Mesendoderm (in vitro differentiated cells): ENCODE results near the gene ANK3.

Experiments used
- DNase-seq: peaks from one replicate; pipeline ENCODE4 v3.0.0; 2013
- H2AK5ac ChIP-seq: 2 replicates; pipeline ENCODE4 v1.6.1; 2013; ENCODE audit warnings: low read length, inconsistent platforms
- H2BK120ac ChIP-seq: 2 replicates; pipeline ENCODE4 v1.6.1; 2013; ENCODE audit warnings: low read depth, mild to moderate bottlenecking, low read length, moderate library complexity, mixed read lengths
- H2BK15ac ChIP-seq: replicated peaks from 2 replicates; pipeline ENCODE4 v1.6.1; 2013; ENCODE audit warnings: low read depth, mild to moderate bottlenecking, moderate library complexity
- H2BK5ac ChIP-seq: 2 replicates; pipeline ENCODE4 v1.6.1; 2013; ENCODE audit warnings: low read length, inconsistent platforms
- H3K18ac ChIP-seq: 2 replicates; pipeline ENCODE4 v1.6.1; 2013; ENCODE audit warnings: mild to moderate bottlenecking, low read length, mixed read lengths
- H3K23ac ChIP-seq: one replicate; pipeline ENCODE4 v1.6.1; 2013; ENCODE audit warnings: low read length
- H3K27ac ChIP-seq: 2 replicates; pipeline ENCODE4 v1.5.1; 2013; ENCODE audit warnings: low read depth, mild to moderate bottlenecking, inconsistent platforms, low read length, moderate library complexity
- H3K27me3 ChIP-seq: 2 replicates; pipeline ENCODE4 v1.6.1; 2013; ENCODE audit warnings: low read length, control low read depth, mild to moderate bottlenecking, inconsistent platforms; ENCODE audit not compliant: insufficient read depth, poor library complexity
- H3K36me3 ChIP-seq: 2 replicates; pipeline ENCODE4 v1.6.1; 2013; ENCODE audit warnings: low read length, inconsistent platforms; ENCODE audit not compliant: control insufficient read depth, insufficient read depth
- H3K4ac ChIP-seq: one replicate; pipeline ENCODE4 v1.6.1; 2013; ENCODE audit warnings: low read depth, mild to moderate bottlenecking, low read length, moderate library complexity
- H3K4me1 ChIP-seq: 2 replicates; pipeline ENCODE4 v1.6.1; 2013; ENCODE audit warnings: low read depth, low read length, inconsistent platforms; ENCODE audit not compliant: control insufficient read depth
- H3K4me2 ChIP-seq: 2 replicates; pipeline ENCODE4 v1.6.1; 2013; ENCODE audit warnings: low read length
- H3K4me3 ChIP-seq: 2 replicates; pipeline ENCODE4 v1.5.1; 2013; ENCODE audit warnings: mild to moderate bottlenecking, low read length
- H3K56ac ChIP-seq: one replicate; pipeline ENCODE4 v1.6.1; 2013; ENCODE audit warnings: low read length
- H3K79me1 ChIP-seq: 2 replicates; pipeline ENCODE4 v1.6.1; 2013; ENCODE audit warnings: low read length, inconsistent platforms
- H3K79me2 ChIP-seq: 2 replicates; pipeline ENCODE4 v1.6.1; 2013; ENCODE audit warnings: mild to moderate bottlenecking, low read length; ENCODE audit not compliant: control insufficient read depth, insufficient read depth
- H3K9ac ChIP-seq: 2 replicates; pipeline ENCODE4 v1.6.1; 2013; ENCODE audit warnings: low read length, inconsistent platforms
- H4K5ac ChIP-seq: one replicate; pipeline ENCODE4 v1.6.1; 2013; ENCODE audit warnings: low read length
- H4K8ac ChIP-seq: one replicate; pipeline ENCODE4 v1.6.1; 2013; ENCODE audit warnings: low read depth, mild to moderate bottlenecking, control low read depth, low read length, moderate library complexity
- WGBS: extraction: QIAGEN DNeasy Blood & Tissue Kit; methylation state at CpG from one replicate; pipeline ENCODE4 v1.1.7; 2013; ENCODE audit warnings: low lambda C conversion rate, missing lambda C conversion rate; ENCODE audit not compliant: insufficient coverage; ENCODE audit errors: extremely low coverage; 5-methylcytosine and 5-hydroxymethylcytosine counted together

ANK3 gene

DNA sequence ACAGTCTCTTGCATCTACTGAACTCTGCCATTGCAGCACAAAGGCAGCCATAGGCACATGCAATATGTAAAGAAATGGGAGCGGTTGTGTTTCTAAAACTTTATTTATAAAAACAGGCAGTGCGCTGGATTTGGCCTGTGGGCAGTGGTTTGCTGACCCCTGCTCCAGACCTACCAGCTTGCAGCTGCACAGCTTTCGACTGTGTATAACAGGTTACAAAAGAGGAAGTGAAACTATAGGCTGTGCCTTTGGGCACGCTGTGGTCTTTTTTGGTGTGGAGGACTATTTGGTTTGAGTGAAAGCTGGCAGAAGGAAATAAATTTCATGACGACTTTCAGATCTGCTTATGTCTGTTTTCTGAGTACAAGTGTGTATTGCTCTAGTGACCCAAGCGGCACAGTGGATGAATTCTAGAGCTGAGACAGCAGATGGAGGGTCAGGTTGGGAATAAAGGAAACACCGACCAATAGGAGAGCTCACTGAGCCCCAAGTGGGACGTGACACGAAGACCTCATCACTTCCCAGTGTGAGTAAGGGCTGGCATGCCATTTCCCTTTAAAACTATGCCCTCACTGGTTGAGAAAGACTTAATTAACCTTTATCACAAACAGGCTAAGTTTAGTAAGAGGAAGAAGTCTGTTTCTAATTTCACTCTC, 152.7 kb downstream of the ANK3 start:
- H3K27ac ChIP-seq = no peak overlapping the region
- H3K18ac ChIP-seq = no peak overlapping the region
- no peak overlapping the region for H3K4me3 ChIP-seq
- H2AK5ac ChIP-seq = no peak overlapping the region
- H3K9ac ChIP-seq = no peak overlapping the region
- no peak overlapping the region for H3K56ac ChIP-seq
- no CpG with 5 or more reads among the region's 9 CpGs for WGBS
- H3K27me3 ChIP-seq = no peaks in the 10 kb centered on the region
- no peak for DNase-seq
- no peak overlapping the region for H4K5ac ChIP-seq
- no peak overlapping the region for H2BK5ac ChIP-seq
- H3K79me1 ChIP-seq = no peaks in the 10 kb centered on the region
- H2BK120ac ChIP-seq = no peak overlapping the region
- H3K36me3 ChIP-seq = no peaks in the 10 kb centered on the region
- H3K23ac ChIP-seq = no peak overlapping the region
- no peaks in the 10 kb centered on the region for H3K79me2 ChIP-seq
- H3K4ac ChIP-seq = no peak overlapping the region
- no peaks in the 10 kb centered on the region for H3K4me1 ChIP-seq
- no peak overlapping the region for H3K4me2 ChIP-seq
- no peak overlapping the region for H4K8ac ChIP-seq
- H2BK15ac ChIP-seq = no peak overlapping the region

DNA sequence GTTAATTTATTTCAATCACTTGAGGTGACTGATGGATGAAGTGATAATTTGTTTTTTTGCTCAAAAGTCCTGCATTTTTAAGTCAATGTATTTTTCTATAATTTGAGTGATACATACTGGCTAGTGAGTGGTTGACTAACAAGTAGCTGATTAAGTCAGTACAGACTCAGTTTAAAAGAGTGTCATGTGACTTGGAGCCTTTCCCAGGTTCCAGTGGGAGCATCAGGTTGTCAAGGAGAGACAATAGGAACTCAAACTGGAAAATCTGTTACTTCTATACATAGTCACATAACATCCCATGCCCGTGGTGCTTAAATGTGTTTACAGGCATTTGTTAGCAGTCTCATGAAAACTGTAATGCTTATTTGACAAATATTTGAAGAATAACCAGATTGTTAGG, 154.7 kb downstream of the ANK3 start:
- Histone ChIP-seq H2AK5ac (no peak overlapping the region), H3K18ac (no peak overlapping the region), H2BK120ac (no peak overlapping the region), H3K4ac (no peak overlapping the region), H4K5ac (no peak overlapping the region), H3K79me1 (no peaks in the 10 kb centered on the region), H3K4me1 (no peaks in the 10 kb centered on the region), H4K8ac (no peak overlapping the region), H3K4me2 (no peak overlapping the region), H3K36me3 (no peaks in the 10 kb centered on the region), H3K56ac (no peak overlapping the region), H3K79me2 (no peaks in the 10 kb centered on the region), H2BK15ac (no peak overlapping the region), H3K27me3 (no peaks in the 10 kb centered on the region), H3K23ac (no peak overlapping the region), H3K27ac (no peak overlapping the region), H3K9ac (no peak overlapping the region), H2BK5ac (no peak overlapping the region), H3K4me3 (no peak overlapping the region)
- no peak for DNase-seq
- WGBS = no CpG with 5 or more reads among the region's 1 CpG

DNA sequence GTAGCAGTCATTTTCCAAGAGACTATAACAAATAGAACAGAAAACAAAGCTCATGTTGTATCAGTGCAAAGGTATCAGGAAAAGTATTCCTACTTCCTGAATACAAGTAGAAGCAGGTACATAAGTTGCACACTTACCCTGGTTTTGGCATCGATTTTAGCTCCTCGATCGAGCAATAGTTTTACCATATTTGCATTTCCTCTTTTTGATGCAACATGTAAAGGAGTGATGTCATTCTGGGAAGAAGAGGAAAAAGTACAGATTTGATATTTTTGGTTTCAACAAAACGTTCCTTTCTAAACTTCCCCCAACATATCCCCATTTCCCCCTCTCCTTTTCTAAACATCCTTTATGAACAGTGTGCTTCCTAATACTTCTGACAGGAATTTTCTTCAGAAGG, 155.1 kb downstream of the ANK3 start:
- no peak overlapping the region for H3K23ac ChIP-seq
- no CpG with 5 or more reads among the region's 4 CpGs for WGBS
- H2AK5ac ChIP-seq = no peak overlapping the region
- no peak overlapping the region for H3K9ac ChIP-seq
- H3K4me2 ChIP-seq = no peak overlapping the region
- H3K27me3 ChIP-seq = no peaks in the 10 kb centered on the region
- H3K56ac ChIP-seq = no peak overlapping the region
- H2BK15ac ChIP-seq = no peak overlapping the region
- no peaks in the 10 kb centered on the region for H3K36me3 ChIP-seq
- no peak overlapping the region for H3K4ac ChIP-seq
- no peaks in the 10 kb centered on the region for H3K79me1 ChIP-seq
- H2BK120ac ChIP-seq = no peak overlapping the region
- no peak for DNase-seq
- H3K79me2 ChIP-seq = no peaks in the 10 kb centered on the region
- H4K5ac ChIP-seq = no peak overlapping the region
- no peak overlapping the region for H2BK5ac ChIP-seq
- no peak overlapping the region for H3K4me3 ChIP-seq
- H4K8ac ChIP-seq = no peak overlapping the region
- H3K18ac ChIP-seq = no peak overlapping the region
- H3K4me1 ChIP-seq = no peaks in the 10 kb centered on the region
- no peak overlapping the region for H3K27ac ChIP-seq

DNA sequence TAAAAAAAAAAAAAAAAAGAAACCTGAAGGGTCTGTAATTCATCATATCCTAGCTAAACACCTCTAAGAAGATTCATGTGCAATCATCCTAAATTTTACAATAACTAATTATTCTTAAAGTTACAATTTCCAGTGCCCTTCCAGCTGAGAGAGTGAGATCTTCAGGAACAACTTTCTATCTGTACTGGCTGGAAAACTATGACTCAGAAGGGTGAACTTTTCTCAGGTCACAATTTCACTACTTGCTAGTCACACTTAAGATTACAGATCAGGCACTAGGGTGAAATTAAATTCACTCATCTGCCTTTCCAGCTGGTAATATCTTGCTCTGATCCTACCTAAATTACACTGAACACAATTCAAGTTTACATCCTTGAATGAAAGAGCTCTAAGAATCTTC, 158.8 kb downstream of the ANK3 start:
- H3K4me3 ChIP-seq = no peak overlapping the region
- H2AK5ac ChIP-seq = no peak overlapping the region
- H4K8ac ChIP-seq = no peak overlapping the region
- H3K23ac ChIP-seq = no peak overlapping the region
- no peaks in the 10 kb centered on the region for H3K36me3 ChIP-seq
- H4K5ac ChIP-seq = no peak overlapping the region
- no peak overlapping the region for H3K4ac ChIP-seq
- DNase-seq = no peak
- no peak overlapping the region for H3K56ac ChIP-seq
- H3K18ac ChIP-seq = no peak overlapping the region
- no peaks in the 10 kb centered on the region for H3K4me1 ChIP-seq
- no peak overlapping the region for H2BK120ac ChIP-seq
- no peaks in the 10 kb centered on the region for H3K27me3 ChIP-seq
- no peak overlapping the region for H2BK5ac ChIP-seq
- no peak overlapping the region for H3K9ac ChIP-seq
- no peak overlapping the region for H2BK15ac ChIP-seq
- no peaks in the 10 kb centered on the region for H3K79me1 ChIP-seq
- H3K27ac ChIP-seq = no peak overlapping the region
- no peaks in the 10 kb centered on the region for H3K79me2 ChIP-seq
- H3K4me2 ChIP-seq = no peak overlapping the region

DNA sequence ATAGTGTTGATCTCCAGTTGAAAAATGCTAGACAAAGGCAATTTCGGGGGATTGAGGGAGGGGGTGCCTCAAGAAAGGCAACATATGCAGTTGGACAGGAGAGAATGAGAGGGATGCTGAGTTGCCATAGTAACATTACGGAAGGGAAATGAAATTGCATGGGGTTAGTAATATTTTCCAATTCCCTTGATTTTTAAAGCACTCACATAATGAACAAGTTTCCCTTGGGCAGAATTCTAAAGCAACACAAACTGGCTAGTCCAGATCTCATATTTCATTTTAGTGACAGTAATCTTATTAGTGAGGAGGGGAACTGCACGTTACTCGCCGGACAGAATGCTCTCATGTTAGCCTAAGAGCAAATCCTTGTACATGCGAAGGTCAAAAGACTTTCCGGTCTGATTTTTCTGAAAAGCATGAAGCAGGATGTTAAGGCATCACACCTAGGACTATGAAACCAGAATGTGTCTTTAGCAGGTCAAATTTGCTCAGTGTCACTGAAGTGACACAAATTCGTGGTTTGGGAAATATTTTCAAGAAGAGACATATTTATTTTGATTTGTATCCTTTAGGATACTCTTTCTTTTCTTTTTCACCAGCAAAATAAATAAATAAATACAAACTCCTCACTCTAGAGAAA, 165.5 kb downstream of the ANK3 start:
- WGBS = no CpG with 5 or more reads among the region's 8 CpGs
- no peaks in the 10 kb centered on the region for H3K79me1 ChIP-seq
- no peak overlapping the region for H2BK120ac ChIP-seq
- H2AK5ac ChIP-seq = no peak overlapping the region
- H3K9ac ChIP-seq = no peak overlapping the region
- no peak overlapping the region for H2BK15ac ChIP-seq
- no peak overlapping the region for H3K27ac ChIP-seq
- H3K4me2 ChIP-seq = no peak overlapping the region
- H3K56ac ChIP-seq = no peak overlapping the region
- no peak overlapping the region for H3K23ac ChIP-seq
- no peak overlapping the region for H3K4me3 ChIP-seq
- no peaks in the 10 kb centered on the region for H3K27me3 ChIP-seq
- H3K4ac ChIP-seq = no peak overlapping the region
- no peak overlapping the region for H2BK5ac ChIP-seq
- no peaks in the 10 kb centered on the region for H3K79me2 ChIP-seq
- no peak overlapping the region for H4K5ac ChIP-seq
- H3K4me1 ChIP-seq = no peaks in the 10 kb centered on the region
- DNase-seq = no peak
- H3K18ac ChIP-seq = no peak overlapping the region
- no peak overlapping the region for H4K8ac ChIP-seq
- no peaks in the 10 kb centered on the region for H3K36me3 ChIP-seq

GRCh38 chr10:60222047-60222446, 167.6 kb downstream of the ANK3 start:
- no peak for DNase-seq

More at GRCh38 chr10:60222047-60222446, 167.6 kb downstream of the ANK3 start:
- no peaks in the 10 kb centered on the region for H3K79me1 ChIP-seq
- WGBS = no CpG with 5 or more reads among the region's 3 CpGs
- no peak overlapping the region for H4K5ac ChIP-seq
- no peaks in the 10 kb centered on the region for H3K79me2 ChIP-seq
- H2AK5ac ChIP-seq = no peak overlapping the region
- H2BK5ac ChIP-seq = no peak overlapping the region
- H3K4me2 ChIP-seq = no peak overlapping the region
- H4K8ac ChIP-seq = no peak overlapping the region
- no peak overlapping the region for H2BK120ac ChIP-seq
- no peak overlapping the region for H3K9ac ChIP-seq
- H3K27ac ChIP-seq = no peak overlapping the region
- no peak overlapping the region for H3K23ac ChIP-seq
- H3K56ac ChIP-seq = no peak overlapping the region
- H3K4me3 ChIP-seq = no peak overlapping the region
- H3K4ac ChIP-seq = no peak overlapping the region
- no peaks in the 10 kb centered on the region for H3K36me3 ChIP-seq
- H3K4me1 ChIP-seq = no peaks in the 10 kb centered on the region
- H3K27me3 ChIP-seq = no peaks in the 10 kb centered on the region
- H2BK15ac ChIP-seq = no peak overlapping the region
- no peak overlapping the region for H3K18ac ChIP-seq
